ENCODE results near the gene HIP1R. TPM values are rescaled to one million over a fixed set of nuclear protein-coding genes. Genes with fewer than 3 reads are reported as not detected.
"Not testable (repeated sequence)": the region's sequence is repeated elsewhere in the genome, so short reads cannot be mapped to it uniquely, and the experiment has no call there.

The HIP1R gene
- total RNA-seq, 1 donor from 2014 or later = 31.8 TPM

DNA sequence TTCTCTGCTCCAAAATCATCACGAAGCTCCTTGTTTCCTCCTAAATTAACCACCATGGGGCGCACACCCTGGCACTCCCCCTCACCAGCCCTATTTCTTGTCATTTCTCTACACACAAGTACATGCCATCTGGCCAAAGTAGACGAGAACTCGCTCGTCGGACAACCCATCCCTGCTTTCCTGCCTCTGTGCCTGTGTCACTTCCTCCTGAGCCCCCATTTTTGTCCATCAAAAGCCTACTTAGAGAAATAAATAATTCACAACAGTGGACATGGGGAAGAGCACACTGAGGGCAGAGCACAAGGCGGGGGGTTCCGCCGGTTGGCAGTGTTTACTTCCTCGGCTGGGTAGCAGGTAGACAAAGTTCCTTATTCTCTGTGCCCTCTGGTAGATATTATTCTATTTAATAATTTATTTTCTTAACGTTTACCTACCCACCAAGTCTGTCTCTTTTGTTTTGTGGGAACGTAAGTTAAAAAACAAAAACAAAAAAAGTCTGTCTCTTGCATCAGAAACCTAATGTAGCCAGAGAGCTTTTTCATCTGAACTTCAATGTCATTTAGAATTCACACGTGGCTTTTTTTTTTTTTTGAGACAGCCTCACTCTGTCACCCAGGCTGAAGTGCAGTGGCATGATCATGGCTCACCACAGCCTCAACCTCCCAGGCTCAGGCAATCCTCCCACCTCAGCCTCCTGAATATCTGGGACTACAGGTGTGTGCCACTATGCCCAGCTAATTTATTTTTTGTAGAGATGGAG, 54.7 kb downstream of the HIP1R start:
- intact Hi-C loops (cut with micrococcal nuclease) = loop anchor here (10.0 kb wide), 1 partner anchor 345 kb away; the partner anchor contains the start of genes MPHOSPH9 and MTRFR

DNA sequence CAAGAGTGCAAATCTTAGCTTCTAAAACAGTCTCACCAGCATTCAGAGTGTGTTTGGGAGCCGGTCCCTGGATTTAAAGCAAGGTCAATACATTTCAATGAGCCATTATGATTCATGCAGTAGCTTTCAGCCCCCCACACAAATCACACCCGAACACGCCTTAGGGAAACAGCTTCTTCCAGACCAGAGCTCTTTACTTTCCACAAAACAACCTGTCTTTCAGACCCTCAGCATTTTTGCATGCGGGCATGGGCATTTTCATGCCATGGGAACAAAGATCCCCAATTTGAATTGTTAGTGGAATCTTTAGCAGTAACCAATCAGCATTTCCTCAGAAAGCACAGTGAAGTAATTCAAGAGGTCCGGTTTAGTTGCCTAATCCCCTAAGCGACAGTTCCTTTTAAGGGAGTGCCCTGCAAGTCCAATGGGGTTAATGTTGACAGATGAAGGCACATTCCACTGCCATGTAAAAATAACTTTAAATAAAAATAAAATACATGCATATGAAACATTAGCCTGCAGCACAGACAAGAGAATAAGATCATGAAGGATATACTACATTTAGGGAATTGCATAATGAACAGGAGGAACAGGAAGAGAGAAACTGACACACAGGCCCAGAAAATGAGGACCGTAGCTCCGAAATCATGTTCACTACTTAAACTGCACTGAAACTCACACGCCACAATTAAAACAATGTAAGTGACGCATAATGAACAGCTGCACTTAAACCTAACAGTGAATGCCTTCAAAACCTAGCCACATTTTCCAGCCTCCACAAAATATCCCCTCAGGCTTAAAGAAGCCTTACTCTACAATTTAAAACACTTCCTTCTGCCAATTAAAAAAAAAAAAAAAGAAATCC, 56.6 kb downstream of the HIP1R start:
- intact Hi-C loops (cut with micrococcal nuclease) = loop anchor here (10.0 kb wide), 1 partner anchor 343 kb away; the partner anchor contains the start of genes MPHOSPH9 and MTRFR

DNA sequence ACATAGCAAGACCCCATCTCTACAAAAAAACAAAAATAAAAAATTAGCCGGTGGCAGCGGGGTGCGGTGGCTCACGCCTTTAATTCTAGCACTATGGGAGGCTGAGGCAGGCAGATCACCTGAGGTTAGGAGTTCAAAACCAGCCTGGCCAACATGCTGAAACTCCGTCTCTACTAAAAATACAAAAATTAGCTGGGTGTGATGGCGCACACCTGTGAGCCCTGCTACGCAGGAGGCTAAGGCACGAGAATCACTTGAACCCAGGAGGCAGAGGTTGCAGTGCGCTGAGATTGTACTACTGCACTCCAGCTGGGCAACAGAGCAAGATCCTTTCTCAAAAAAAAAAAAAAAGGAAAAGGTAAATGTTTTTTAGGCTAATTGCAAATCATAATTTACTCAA, 57.5 kb downstream of the HIP1R start:
- intact Hi-C loops (cut with micrococcal nuclease) = loop anchor here (10.0 kb wide), 1 partner anchor 342 kb away; the partner anchor contains the start of genes MPHOSPH9 and MTRFR

DNA sequence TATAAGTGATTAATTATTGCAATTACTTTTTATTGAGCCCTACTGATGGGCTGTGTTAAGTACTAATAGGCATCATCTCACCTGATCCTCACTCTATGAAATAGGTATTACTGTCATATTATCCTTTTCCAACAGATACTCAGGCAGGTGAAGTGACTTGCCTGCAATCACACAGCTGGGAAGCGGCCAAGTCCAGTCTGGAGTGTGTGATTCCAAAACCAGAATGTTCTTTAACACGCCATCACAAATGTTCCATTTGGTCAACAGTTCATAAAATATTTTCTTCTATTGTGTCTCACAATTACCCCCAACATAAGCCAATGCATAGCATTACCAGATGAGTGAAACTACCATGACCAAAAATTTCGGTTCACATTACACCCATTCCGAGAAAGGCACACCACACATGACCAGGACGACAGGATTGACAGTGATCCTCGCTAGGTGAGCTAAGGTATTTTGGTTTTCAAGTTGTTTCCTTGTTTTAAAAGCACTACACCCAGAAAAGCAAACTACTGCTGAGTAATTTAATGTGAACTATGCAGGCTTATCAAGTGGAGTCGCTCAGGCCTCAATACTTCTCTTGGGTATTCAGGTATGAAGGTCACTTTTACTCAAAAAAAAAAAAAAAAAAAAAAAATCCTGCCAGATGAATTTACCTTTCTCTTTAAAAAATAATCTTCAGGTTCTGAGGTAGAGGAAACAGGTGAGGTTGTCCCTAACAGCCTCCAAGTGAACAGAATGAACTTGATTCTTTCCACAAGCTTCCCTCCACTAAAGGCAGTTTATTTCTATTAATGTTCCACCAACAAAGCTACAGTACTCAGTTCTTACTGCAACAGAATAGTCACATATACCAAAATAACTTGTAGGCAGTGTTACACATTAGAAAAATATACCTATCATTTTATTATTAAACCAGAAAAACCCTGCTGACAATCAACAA, 58.2 kb downstream of the HIP1R start:
- intact Hi-C loops (cut with micrococcal nuclease) = loop anchor here (10.0 kb wide), 1 partner anchor 341 kb away; the partner anchor contains the start of genes MPHOSPH9 and MTRFR

DNA sequence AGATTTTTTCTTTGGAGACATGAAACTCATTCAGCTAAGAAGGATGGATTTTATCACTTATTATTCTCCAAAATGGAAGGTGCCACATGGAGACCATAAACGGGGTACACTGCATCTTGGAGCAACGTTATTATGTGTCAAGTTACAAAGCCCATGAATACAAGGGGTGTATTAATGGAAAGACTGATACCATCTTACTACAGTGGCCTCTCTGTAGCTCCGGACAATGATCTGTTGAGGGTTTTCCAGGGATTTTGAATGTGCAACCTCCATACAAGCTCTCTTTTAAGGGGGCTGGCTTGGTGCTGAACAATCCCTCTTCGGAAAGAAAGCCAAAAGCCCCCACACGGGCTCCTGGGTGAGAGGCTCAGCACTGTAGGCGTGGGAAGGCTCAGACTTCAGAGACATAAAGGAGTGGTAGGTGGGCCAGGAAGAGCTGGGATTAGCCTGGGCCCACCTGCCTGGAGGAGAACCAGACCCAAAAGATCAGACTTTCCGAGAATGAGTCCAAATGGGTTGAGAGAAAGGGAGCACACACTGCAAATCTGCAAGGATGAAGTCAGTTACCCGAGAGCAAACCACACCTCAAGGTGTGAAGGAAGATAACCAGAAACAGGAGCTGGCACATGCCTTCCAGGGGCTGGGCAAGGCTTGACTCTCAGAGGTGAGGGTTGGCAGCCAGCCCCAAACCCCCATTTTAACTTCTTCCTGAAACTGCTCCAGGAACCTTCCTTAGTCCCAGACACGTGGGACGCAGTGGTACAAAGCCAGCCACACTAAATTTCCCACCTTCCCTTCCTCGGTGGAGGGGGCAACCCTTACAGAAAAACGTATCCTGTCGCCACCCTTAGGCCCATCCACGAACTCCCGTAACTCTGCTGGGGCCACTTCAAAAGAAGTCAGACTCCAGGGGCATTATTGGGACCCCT, 59.2 kb downstream of the HIP1R start:
- intact Hi-C loops (cut with micrococcal nuclease) = loop anchor here (5.0 to 10.0 kb wide), 2 partner anchors 340 to 367 kb away; partner anchors contain the start of genes KNTC1, MPHOSPH9, MTRFR and RSRC2

DNA sequence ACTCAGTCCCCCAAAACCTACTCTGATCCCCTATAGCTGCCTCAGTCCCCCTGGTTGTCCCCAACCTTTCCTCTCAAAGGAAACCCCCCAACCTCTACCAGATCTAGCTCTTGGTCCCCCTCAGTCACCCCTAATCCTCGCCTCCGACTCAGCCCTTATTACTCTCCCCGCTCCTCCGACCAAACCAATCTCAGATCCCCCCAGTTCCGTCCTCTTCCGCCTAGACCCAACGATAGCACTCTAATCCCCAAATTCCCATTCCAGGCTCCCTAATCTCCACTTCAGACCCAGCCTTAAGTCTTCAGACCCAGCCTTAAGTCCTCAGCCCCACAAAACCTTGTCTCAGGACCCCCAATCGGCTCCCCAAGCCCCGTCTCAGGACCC, 60.1 kb downstream of the HIP1R start:
- intact Hi-C loops (cut with micrococcal nuclease) = loop anchor here (5.0 to 10.0 kb wide), 2 partner anchors 339 to 368 kb away; partner anchors contain the start of genes KNTC1, MPHOSPH9, MTRFR and RSRC2

DNA sequence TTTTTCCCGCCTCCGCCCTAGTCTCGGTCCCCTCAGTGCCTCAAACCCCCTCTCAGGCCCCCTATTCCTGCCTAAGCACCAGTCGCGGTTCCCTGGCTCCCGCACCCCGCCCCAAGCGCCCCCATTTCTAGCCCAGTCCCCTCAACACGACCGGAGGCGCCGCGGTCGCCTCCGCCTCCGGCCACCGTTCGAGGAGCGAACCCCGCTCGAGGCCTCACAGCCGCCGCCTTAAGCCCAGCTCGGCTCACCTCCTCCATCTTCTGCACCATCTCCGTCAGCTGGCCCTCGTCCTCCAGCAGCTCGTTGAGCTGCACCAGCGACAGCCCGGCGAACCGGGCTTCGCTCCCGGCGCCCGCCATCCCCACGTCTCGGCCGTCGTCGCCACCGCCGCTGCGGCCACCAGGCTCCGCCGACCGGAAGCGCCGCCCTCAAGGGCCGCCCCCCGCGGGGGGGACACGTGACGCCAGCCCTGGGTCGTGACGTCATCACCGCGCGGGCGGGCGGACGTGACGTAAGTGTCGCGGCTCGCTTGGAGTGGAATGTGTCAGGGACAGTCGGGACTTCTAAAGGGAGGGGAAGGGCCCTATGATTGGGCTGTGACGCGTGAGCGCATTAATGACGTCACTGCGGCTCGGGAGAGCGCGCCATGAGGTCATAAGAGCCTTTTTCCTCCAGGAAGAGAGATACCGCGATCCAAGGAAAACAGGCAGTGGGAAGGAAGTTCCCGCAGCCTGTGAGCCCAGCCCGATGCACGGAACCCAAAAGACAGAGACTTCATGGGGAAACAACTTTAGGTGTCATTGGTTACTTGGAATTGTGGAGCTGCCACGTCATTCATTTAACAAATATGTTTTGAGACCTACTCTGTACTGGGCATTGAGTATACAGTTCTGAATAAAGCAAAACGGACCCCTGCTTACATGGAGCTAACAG, 60.7 kb downstream of the HIP1R start, which contains the start of gene VPS37B:
VPS37B (minus strand) TSS at position 421 of the 933 bp plus-strand sequence; CDS start at position 359, 62 bp downstream.
- intact Hi-C loops (cut with micrococcal nuclease) = loop anchor here (1.0 to 10.0 kb wide), 4 partner anchors 8 to 369 kb away; partner anchors contain the start of genes KNTC1, MPHOSPH9, MTRFR and OGFOD2

DNA sequence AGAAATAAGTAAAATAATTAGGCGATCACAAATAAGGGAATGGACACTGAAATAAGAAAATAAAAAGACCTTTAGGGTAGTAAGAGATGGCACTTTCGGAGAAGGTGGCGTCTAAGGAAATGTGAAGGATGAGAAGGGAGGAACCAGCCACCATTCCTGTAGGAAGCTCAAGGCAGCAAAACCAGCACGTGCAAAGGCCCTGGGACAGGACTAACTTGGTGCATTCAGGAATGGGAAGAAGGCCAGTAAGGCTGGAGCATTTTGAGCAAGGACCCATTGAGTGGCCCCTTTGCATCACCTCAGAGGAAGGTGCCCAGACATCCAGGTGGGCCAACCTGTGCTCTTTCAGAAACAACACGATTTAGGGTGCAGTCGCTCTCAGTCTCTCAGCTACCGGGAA, 61.4 kb downstream of the HIP1R start:
- intact Hi-C loops (cut with micrococcal nuclease) = loop anchor here (1.0 to 10.0 kb wide), 4 partner anchors 8 to 369 kb away; partner anchors contain the start of genes KNTC1, MPHOSPH9, MTRFR and OGFOD2

DNA sequence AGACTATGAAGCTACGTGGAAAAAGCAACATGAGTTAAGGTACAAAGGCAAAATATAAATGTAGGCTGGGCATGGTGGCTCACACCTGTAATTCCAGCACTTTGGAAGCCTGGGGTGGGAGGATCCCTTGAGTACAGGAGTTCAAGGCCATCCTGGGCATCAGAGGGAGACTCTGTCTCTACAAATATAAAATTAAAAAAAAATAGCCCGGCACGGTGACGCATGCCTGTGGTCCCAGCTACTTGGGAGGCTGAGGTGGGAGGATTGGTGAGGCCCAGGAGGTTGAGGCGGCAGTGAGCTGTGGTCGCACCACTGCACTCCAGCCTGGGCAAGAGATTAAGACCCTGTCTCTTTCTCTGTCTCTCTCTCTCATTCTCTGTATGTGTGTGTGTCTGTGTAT, 64.6 kb downstream of the HIP1R start:
- intact Hi-C loops (cut with micrococcal nuclease) = loop anchor here (5.0 to 10.0 kb wide), 2 partner anchors 335 to 373 kb away; partner anchors contain the start of genes KNTC1, MPHOSPH9, MTRFR and RSRC2

DNA sequence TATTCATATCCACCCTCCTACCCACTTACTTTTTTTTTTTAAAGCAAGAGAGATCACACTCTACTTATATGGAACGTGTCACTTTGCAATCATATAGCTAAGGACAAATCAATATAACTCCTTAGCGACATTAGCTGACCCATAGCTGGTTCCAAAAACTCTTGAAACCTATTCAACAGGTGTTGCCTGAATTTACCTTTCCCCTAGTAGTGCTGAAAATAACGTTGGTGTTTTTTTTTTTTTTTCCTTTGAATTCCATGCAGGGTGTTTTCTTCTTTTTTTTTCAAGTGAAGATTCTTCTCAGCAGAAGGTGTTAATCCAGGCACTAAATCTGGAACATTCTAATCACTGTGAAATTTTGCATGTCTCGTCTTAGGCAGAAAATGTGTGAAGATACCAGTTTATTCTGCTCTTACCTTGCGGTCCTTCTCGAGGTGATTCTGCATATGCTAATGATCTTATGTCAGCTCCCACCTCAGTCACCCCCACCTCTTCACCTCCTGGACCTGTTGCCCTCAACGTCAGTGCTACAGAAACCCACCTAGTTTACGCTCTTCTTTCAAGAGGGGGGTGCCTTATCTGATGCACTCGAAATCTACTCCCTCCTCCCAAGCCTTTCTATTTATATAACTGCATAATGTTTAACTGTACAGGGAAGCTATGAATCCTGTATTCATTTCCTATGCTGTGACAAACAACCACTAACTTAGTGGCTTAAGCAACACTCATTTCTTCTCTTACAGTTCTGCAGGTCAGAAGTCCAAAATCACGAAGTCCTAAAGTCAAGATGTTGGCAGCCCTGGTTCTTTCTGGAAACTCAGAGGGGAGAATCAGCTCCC, 67.8 kb downstream of the HIP1R start:
- intact Hi-C loops (cut with micrococcal nuclease) = no loop called here

DNA sequence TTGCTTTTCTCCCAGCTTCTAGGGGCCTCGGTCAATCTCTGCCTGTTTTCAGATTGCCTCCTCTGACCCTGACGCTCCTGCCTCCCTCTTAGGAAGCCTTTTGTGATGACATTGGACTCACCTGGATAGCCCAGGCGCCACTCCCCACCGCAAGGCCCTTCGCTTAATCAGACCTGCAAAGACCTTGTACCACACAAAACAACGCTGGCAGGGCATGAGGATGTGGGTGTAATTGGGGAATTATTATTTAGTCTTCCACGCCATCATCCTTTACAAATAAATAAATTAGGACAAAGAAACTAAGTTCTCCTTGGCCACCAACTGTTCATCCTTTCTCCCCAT, 68.4 kb downstream of the HIP1R start:
- intact Hi-C loops (cut with micrococcal nuclease) = no loop called here

DNA sequence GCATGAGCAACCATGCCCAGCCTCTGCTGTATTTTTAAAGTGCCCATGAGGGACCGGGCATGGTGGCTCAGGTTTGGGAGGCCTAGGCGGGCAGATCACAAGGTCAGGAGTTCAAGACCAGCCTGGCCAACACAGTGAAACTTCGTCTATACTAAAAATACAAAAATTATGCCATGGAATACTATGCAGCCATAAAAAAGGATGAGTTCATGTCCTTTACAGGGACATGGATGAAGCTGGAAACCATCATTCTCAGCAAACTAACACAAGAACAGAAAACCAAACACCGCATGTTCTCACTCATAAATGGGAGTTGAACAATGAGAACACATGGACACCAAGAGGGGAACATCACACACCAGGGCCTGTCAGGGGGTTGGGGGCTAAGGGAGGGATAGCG, 70.0 kb downstream of the HIP1R start:
- intact Hi-C loops (cut with micrococcal nuclease) = not testable (repeated sequence)

DNA sequence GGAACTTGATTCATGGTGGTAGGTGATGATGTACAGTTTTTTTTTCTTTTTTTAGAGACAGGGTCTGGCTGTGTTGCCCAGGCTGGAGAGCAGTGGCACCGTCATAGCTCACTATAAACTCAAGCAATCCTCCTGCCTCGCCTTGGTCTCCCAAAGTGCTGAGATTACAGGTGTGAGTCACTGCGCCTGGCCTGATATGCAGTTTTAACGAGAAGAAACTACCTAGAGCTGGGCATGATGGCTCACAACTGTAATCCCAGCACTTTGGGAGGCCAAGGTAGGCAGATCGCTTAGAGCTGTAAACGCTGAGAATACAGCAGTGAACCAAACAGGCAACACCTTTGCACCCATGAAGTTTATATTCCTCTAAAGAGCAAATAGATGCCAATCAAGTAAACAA, 73.7 kb downstream of the HIP1R start:
- intact Hi-C loops (cut with micrococcal nuclease) = no loop called here

DNA sequence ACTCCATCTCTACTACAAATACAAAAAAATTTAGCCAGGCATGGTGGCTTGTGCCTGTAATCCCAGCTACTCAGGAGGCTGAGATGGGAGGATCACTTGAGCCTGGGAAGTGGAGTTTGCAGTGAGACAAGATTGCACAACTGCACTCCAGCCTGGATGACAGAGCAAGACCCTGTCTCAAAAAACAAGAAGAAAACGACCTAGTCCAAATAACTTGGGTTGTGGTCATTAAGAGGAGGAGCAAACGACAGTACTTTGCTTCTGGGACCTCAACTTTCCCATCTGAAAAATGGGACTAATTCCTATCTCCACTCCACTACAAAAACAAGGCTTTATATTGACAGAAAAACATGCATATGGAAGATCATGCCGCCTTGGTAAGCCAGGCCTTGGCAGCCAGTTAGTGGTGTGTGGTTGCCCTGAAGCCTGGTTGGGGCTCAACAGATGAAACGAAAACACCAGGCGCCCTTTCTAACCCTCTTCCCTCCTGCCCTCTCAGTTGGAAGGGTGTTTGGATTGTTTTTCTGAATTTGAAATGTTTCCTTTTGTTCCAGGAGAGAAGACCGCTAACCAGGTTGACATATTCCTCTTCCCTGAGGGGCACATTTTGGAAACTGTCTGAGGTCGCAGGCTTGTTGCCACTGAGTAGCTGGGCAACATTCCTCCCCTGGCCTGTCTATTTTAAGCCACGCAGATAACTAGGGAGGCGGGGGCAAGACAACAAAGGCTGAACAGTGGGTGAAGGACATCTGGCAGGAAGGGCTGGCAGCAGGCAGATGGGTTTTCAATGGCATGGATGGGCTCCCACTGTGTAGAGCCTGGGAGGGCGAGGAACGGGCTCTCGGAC, 74.4 kb downstream of the HIP1R start:
- intact Hi-C loops (cut with micrococcal nuclease) = no loop called here
